ENCODE results near the gene PXT1. TPM values are rescaled to one million over a fixed set of nuclear protein-coding genes. Genes with fewer than 3 reads are reported as not detected.

PXT1 gene
- total RNA-seq, 6 donors from 2014 or later = 0.09 to 0.15 TPM; not detected in 4

GRCh38 chr6:36349240-36349639 is 93.4 kb downstream of the PXT1 start:
- no peak for ATAC-seq (ENCODE audit: low FRiP score in 2 of 2)

GRCh38 chr6:36347621-36348020 is 95.0 kb downstream of the PXT1 start:
- Histone ChIP-seq H3K9me3 (no peaks in the 10 kb centered on the region), H3K4me1 (peaks cover 0 to 11% (median 5%) of the 10 kb centered on the region in 4 donors), H3K4me3 (no peak overlapping the region), H3K36me3 (no peaks in the 10 kb centered on the region), H3K27me3 (no peaks in the 10 kb centered on the region), H3K27ac (no peak overlapping the region)
- DNase-seq (no peak), ATAC-seq (ENCODE audit: low FRiP score in 2 of 2) (no peak)
- TF ChIP-seq POLR2A (IDR thresholded peaks at IDR 0.05) (no peak), EP300 (IDR thresholded peaks at IDR 0.05) (no peak), POLR2AphosphoS5 (IDR thresholded peaks at IDR 0.05) (no peak)
- TF ChIP-seq, protein P1, sequence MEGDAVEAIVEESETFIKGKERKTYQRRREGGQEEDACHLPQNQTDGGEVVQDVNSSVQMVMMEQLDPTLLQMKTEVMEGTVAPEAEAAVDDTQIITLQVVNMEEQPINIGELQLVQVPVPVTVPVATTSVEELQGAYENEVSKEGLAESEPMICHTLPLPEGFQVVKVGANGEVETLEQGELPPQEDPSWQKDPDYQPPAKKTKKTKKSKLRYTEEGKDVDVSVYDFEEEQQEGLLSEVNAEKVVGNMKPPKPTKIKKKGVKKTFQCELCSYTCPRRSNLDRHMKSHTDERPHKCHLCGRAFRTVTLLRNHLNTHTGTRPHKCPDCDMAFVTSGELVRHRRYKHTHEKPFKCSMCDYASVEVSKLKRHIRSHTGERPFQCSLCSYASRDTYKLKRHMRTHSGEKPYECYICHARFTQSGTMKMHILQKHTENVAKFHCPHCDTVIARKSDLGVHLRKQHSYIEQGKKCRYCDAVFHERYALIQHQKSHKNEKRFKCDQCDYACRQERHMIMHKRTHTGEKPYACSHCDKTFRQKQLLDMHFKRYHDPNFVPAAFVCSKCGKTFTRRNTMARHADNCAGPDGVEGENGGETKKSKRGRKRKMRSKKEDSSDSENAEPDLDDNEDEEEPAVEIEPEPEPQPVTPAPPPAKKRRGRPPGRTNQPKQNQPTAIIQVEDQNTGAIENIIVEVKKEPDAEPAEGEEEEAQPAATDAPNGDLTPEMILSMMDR (IDR thresholded peaks at IDR 0.05) = no peak
- WGBS, 2 donors = 85 to 89% methylated on average over 4 of the region's 4 CpGs

More at GRCh38 chr6:36349240-36349639, 93.4 kb downstream of the PXT1 start:
- 86 to 87% methylated on average over 6 of the region's 6 CpGs for WGBS, 2 donors
- peaks cover 0 to 11% (median 5%) of the 10 kb centered on the region in 4 donors for H3K4me1 ChIP-seq
- no peaks in the 10 kb centered on the region for H3K9me3 ChIP-seq
- H3K36me3 ChIP-seq = no peaks in the 10 kb centered on the region
- DNase-seq = no peak
- H3K4me3 ChIP-seq = no peak overlapping the region
- no peak for TF ChIP-seq POLR2AphosphoS5 (IDR thresholded peaks at IDR 0.05)
- TF ChIP-seq POLR2A (IDR thresholded peaks at IDR 0.05) = no peak
- no peak for TF ChIP-seq EP300 (IDR thresholded peaks at IDR 0.05)
- TF ChIP-seq, protein P1 (IDR thresholded peaks at IDR 0.05) = no peak
- no peak overlapping the region for H3K27ac ChIP-seq
- no peaks in the 10 kb centered on the region for H3K27me3 ChIP-seq

- H3K27ac ChIP-seq = no peak overlapping the region
- no peak overlapping the region for H3K4me3 ChIP-seq
- H3K9me3 ChIP-seq = no peaks in the 10 kb centered on the region
- no peaks in the 10 kb centered on the region for H3K27me3 ChIP-seq
- H3K4me1 ChIP-seq = peaks cover 0 to 11% (median 5%) of the 10 kb centered on the region in 4 donors
- no peaks in the 10 kb centered on the region for H3K36me3 ChIP-seq
- ATAC-seq (ENCODE audit: low FRiP score in 2 of 2) (no peak), DNase-seq (no peak)
- TF ChIP-seq POLR2AphosphoS5 (IDR thresholded peaks at IDR 0.05) = no peak
- no peak for TF ChIP-seq POLR2A (IDR thresholded peaks at IDR 0.05)
- TF ChIP-seq, protein P1 (IDR thresholded peaks at IDR 0.05) = no peak
- TF ChIP-seq EP300 (IDR thresholded peaks at IDR 0.05) = no peak
- WGBS, 2 donors = 93 to 94% methylated on average over 18 to 20 of the region's 20 CpGs
These were observed 96.0 kb downstream of the PXT1 start for GRCh38 chr6:36346486-36347273.

- TF ChIP-seq POLR2AphosphoS5 (IDR thresholded peaks at IDR 0.05) (no peak), POLR2A (IDR thresholded peaks at IDR 0.05) (no peak), EP300 (IDR thresholded peaks at IDR 0.05) (no peak)
- TF ChIP-seq, protein P1 (IDR thresholded peaks at IDR 0.05) = no peak
- Histone ChIP-seq H3K4me3 (no peak overlapping the region), H3K9me3 (no peaks in the 10 kb centered on the region), H3K27me3 (no peaks in the 10 kb centered on the region), H3K4me1 (peaks cover under 1 to 7% (median 5%) of the 10 kb centered on the region in 4 donors), H3K36me3 (no peaks in the 10 kb centered on the region), H3K27ac (no peak overlapping the region)
- no peak for DNase-seq
- 87 to 93% methylated on average over 13 of the region's 13 CpGs for WGBS, 2 donors
- no peak for ATAC-seq (ENCODE audit: low FRiP score in 2 of 2)
These were observed 96.8 kb downstream of the PXT1 start for GRCh38 chr6:36345681-36346466.

Measured in upper lobe of left lung (tissue), 6 donors.